ENCODE data around the gene CLEC2D. TPM values are rescaled to one million over a fixed set of nuclear protein-coding genes. Genes with fewer than 3 reads are reported as not detected.

CLEC2D gene
- total and polyA plus RNA-seq, 2 donors (not counting 3 experiments of a cell fraction or from before 2014, with no cell fraction given): 1.8 to 4.1 TPM

GRCh38 chr12:9740106-9740750, 70.7 kb downstream of the CLEC2D start:
- H2AFZ ChIP-seq (ENCODE audit: low read depth, low read length): no peak overlapping the region
- BruUV-seq (replicated peaks): no TSS peak
- no peaks in the 10 kb centered on the region for H3K27me3 ChIP-seq (ENCODE audit: control insufficient read depth in 2 of 2, insufficient read depth in 2 of 2, low read length in 2 of 2)
- FAIRE-seq (no peak), DNase-seq (ENCODE audit: low read depth, low spot score) (no peak)
- no peaks in the 10 kb centered on the region for H3K36me3 ChIP-seq (ENCODE audit: control insufficient read depth in 2 of 2, extremely low read depth in 1 of 2, insufficient read depth in 2 of 2, low read length in 2 of 2)
- peaks cover 7% of the 10 kb centered on the region for H3K4me1 ChIP-seq (ENCODE audit: control insufficient read depth, extremely low read depth, insufficient read depth, low read length)
- H4K20me1 ChIP-seq (replicated peaks; ENCODE audit: control insufficient read depth, extremely low read depth, insufficient read depth, low read length): no peaks in the 10 kb centered on the region
- ChIA-PET CTCF (interaction anchor here (1.1 kb wide), 1 partner anchor 10 kb away, joined by 6 read pairs; no protein-coding TSS in a partner anchor), POLR2A (no interaction called here)
- H3K4me3 ChIP-seq (replicated peaks in 1 of 3; ENCODE audit: insufficient read depth in 1 of 3, low read depth in 1 of 3, low read length in 3 of 3): no peak overlapping the region
- H3K27ac ChIP-seq (ENCODE audit: insufficient read depth, low read depth, low read length): no peak overlapping the region
- H3K9me1 ChIP-seq (replicated peaks; ENCODE audit: control insufficient read depth, extremely low read depth, insufficient read depth, low read length): peaks cover 2% of the 10 kb centered on the region
- intact Hi-C loops (cut with micrococcal nuclease) (no loop called here), dilution Hi-C loops (cut with MboI; ENCODE audit: extremely low pct_ligation_motif_present, low sequenced_read_pairs) (no loop called here)
- no peaks in the 10 kb centered on the region for H3K79me2 ChIP-seq (ENCODE audit: control insufficient read depth, insufficient read depth, low read length)
- H3K9me3 ChIP-seq (replicated peaks; ENCODE audit: control insufficient read depth, insufficient read depth, low read length): no peaks in the 10 kb centered on the region
- no peak overlapping the region for H3K9ac ChIP-seq (replicated peaks; ENCODE audit: extremely low read depth, insufficient read depth, low read length)
- TF ChIP-seq EZH2 (IDR thresholded peaks at IDR 0.05; ENCODE audit: borderline replicate concordance, low read depth, low read length, severe bottlenecking) (no peak), POLR2AphosphoS5 (IDR thresholded peaks at IDR 0.05; ENCODE audit: insufficient read depth, low read depth, low read length) (no peak), GATA2 (IDR thresholded peaks at IDR 0.05; ENCODE audit: insufficient read depth, insufficient read length, low read depth, low read length) (no peak), MYC (IDR thresholded peaks at IDR 0.05; ENCODE audit: low read depth, low read length) (no peak)
- no peak overlapping the region for H3K4me2 ChIP-seq (ENCODE audit: insufficient read depth, low read length)

DNA sequence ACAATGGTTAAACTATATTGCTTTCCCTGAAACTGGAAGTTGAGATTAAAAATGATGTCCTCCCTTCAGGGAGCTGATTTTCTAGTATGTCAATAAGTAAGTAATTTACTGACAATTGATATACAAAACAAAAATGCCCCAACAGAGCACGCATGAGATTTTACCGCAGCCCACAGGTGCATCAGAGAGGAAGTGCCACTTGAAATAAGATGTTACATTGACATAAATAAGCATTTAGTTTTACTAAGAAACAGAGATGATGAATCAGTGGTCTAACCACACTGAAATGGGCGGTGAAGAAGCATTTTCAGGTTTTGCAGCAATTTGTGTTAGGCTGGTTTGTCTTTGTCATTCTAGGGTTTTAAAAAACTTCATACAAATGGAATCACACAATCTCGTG, 72.2 kb downstream of the CLEC2D start:
- BruUV-seq (replicated peaks): no TSS peak
- Histone ChIP-seq H3K9ac (replicated peaks; ENCODE audit: extremely low read depth, insufficient read depth, low read length) (no peak overlapping the region), H3K27me3 (ENCODE audit: control insufficient read depth in 2 of 2, insufficient read depth in 2 of 2, low read length in 2 of 2) (no peaks in the 10 kb centered on the region), H3K4me2 (ENCODE audit: insufficient read depth, low read length) (no peak overlapping the region), H3K9me3 (replicated peaks; ENCODE audit: control insufficient read depth, insufficient read depth, low read length) (no peaks in the 10 kb centered on the region), H3K79me2 (ENCODE audit: control insufficient read depth, insufficient read depth, low read length) (no peaks in the 10 kb centered on the region), H2AFZ (ENCODE audit: low read depth, low read length) (no peak overlapping the region), H3K9me1 (replicated peaks; ENCODE audit: control insufficient read depth, extremely low read depth, insufficient read depth, low read length) (peaks cover 2% of the 10 kb centered on the region), H3K4me3 (replicated peaks in 1 of 3; ENCODE audit: insufficient read depth in 1 of 3, low read depth in 1 of 3, low read length in 3 of 3) (no peak overlapping the region), H4K20me1 (replicated peaks; ENCODE audit: control insufficient read depth, extremely low read depth, insufficient read depth, low read length) (no peaks in the 10 kb centered on the region), H3K27ac (ENCODE audit: insufficient read depth, low read depth, low read length) (no peak overlapping the region), H3K36me3 (ENCODE audit: control insufficient read depth in 2 of 2, extremely low read depth in 1 of 2, insufficient read depth in 2 of 2, low read length in 2 of 2) (no peaks in the 10 kb centered on the region), H3K4me1 (ENCODE audit: control insufficient read depth, extremely low read depth, insufficient read depth, low read length) (peaks cover 7% of the 10 kb centered on the region)
- ChIA-PET CTCF (interaction anchor here (1.1 to 1.9 kb wide), 5 partner anchors 9 to 183 kb away, joined by 5 to 15 read pairs (median 8); no protein-coding TSS in a partner anchor), POLR2A (no interaction called here)
- DNase-seq (ENCODE audit: low read depth, low spot score) (no peak), FAIRE-seq (no peak)
- TF ChIP-seq POLR2AphosphoS5 (IDR thresholded peaks at IDR 0.05; ENCODE audit: insufficient read depth, low read depth, low read length): no peak
- TF ChIP-seq JUN (IDR thresholded peaks at IDR 0.05; ENCODE audit: borderline replicate concordance, insufficient read depth, insufficient read length, low read depth): no peak
- no peak for TF ChIP-seq FOS (IDR thresholded peaks at IDR 0.05; ENCODE audit: borderline replicate concordance, insufficient read depth, low read length)
- TF ChIP-seq CTCF (IDR thresholded peaks at IDR 0.05; ENCODE audit: extremely low read depth in 1 of 2, insufficient read depth in 1 of 2, low read depth in 1 of 2, low read length in 2 of 2): no peak
- TF ChIP-seq MAX (IDR thresholded peaks at IDR 0.05; ENCODE audit: insufficient read depth, insufficient read length): no peak
- no peak for TF ChIP-seq GATA2 (IDR thresholded peaks at IDR 0.05; ENCODE audit: insufficient read depth, insufficient read length, low read depth, low read length)
- no peak for TF ChIP-seq EZH2 (IDR thresholded peaks at IDR 0.05; ENCODE audit: borderline replicate concordance, low read depth, low read length, severe bottlenecking)
- no peak for TF ChIP-seq MYC (IDR thresholded peaks at IDR 0.05; ENCODE audit: low read depth, low read length)
- no peak for TF ChIP-seq POLR2A (IDR thresholded peaks at IDR 0.05; ENCODE audit: low read depth, low read length)
- intact Hi-C loops (cut with micrococcal nuclease): loop anchor here (2.0 kb wide), 1 partner anchor 107 kb away; no protein-coding TSS in a partner anchor
- dilution Hi-C loops (cut with MboI; ENCODE audit: extremely low pct_ligation_motif_present, low sequenced_read_pairs): no loop called here

All from endothelial cell of umbilical vein (primary cell).